Stimulated activated CD8-positive, alpha-beta memory T cell treated with anti-CD3 and anti-CD28 coated beads, Interleukin-12 subunit alpha, Interleukin-12 subunit beta, amount 100 ng/mL, for 4 hours (primary cell): Measurements from ENCODE around the gene OLFML1.

Experiments
- DNase-seq: peaks from one replicate; pipeline ENCODE4 v3.0.0-alpha.2; 2020; ENCODE audit warnings: low read depth

Gene OLFML1

DNA sequence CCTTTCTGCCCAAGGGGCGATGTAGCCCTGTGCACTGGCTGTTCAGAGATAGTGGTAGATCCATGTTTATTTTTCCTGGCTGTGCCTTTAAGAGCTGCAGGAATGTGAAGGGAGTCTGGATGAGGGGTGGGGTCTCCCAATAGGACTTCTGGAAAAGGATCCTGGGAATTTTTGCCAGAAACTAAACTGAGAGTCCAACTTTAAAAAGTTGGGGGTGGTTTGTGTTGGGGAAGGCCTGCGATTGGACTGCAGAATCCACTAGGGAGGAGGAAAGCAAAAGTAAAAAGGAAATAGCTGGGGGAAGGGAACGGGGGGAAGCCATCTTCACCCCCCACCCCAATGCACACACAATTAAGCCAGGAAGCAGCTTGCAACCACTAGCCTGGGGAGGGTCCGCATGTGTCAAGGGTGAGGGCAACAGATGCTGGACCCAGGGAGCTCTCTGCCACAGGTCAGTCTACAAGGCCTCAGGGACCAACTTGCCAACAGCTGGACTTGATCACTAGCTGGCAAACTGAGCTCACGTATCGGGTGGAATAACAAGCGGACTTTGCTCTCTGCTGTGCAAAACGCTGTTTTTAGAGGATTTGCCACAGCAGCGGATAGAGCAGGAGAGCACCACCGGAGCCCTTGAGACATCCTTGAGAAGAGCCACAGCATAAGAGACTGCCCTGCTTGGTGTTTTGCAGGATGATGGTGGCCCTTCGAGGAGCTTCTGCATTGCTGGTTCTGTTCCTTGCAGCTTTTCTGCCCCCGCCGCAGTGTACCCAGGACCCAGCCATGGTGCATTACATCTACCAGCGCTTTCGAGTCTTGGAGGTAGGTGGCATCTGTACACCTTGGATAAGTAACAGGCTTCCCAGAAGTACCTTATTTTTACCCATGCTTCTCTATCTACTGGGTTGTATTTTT is at the start of gene OLFML1:
OLFML1 (plus strand) TSS at position 321 of the 912 bp plus-strand sequence; CDS start at position 691, 370 bp downstream.
- no peak for DNase-seq

DNA sequence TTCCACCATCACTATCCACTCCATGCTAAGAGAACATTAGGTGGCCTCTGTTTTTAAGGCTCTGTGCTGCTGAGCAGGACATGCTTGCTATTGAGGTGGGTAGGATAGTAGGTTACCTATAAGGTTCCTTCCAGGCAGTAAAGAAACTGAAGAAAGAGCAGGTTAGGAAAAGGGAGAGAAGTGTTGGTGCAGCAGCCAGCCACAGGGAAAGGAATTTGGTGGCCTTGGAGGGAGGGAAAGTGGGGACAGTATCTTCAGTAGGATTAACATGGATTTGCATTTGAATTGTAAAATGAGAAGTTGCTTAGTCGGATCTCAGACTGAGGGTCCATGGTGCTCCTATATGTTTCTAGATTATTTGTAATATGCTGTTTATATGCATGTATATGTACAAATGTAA is 49.2 kb upstream of the OLFML1 start:
- no peak for DNase-seq

DNA sequence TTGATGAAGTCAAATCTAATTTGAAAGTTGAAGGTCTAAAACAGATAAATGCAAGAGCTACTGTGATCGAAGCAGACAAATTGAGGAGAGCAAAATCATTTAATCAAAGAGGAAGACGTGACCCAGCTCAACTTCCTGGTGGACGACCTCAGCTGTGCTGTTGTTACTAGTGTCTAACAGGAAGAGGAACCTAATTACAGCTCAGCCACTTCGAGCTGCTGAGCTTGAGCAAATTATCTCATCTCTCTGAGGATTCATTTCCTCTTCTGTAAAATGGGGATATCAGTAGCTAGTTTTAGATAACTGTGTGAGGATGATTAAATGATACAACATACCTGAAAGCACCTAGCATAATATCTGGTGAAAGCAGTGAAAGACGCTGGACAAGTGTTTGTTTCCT is 48.6 kb upstream of the OLFML1 start:
- DNase-seq: no peak

DNA sequence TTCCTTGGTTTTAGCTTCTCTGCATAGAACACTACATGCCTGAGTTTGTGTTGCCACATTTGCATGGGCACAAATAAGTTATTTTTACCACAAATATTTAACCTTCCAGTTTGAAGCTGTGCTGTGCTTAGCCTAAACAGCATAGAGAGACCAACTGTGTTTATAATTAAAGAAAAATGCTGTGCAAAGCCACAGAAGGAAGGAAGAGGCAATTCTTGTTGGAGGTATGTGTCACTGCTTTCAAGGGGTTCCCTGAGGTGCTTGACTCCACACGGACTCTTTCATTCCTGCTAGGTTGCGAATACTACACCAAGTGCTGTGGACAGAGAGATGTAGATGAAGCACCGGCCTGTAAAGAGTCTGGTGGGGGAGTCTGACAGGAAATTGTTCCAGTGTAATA is 47.6 kb upstream of the OLFML1 start:
- no peak for DNase-seq

DNA sequence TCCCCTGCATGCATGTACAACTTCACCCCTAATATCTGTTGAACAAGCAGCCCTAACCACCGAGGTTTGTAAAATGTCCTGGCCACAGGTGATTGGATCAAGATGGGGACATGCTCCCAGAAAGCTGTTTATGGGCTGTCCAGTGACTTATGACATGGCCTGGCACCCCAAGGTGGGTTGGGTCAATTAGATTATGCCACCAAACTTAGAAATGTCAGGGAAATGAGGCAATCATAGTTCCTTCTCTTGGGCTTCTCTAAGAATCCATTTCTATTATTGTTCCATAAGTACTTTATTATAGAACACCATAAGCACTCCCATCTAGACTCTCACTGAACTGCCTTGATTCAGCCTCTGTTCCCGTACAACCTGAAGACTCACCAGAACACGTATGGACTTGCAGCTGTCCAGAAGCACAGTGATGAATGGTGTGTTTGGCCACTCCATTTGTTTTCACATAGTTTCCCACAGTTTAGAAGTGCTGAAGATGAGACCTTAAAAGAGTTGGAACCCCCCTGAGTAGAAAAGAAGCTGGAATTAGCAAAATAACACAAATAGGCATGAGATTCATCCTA is 45.5 kb upstream of the OLFML1 start:
- DNase-seq: no peak

DNA sequence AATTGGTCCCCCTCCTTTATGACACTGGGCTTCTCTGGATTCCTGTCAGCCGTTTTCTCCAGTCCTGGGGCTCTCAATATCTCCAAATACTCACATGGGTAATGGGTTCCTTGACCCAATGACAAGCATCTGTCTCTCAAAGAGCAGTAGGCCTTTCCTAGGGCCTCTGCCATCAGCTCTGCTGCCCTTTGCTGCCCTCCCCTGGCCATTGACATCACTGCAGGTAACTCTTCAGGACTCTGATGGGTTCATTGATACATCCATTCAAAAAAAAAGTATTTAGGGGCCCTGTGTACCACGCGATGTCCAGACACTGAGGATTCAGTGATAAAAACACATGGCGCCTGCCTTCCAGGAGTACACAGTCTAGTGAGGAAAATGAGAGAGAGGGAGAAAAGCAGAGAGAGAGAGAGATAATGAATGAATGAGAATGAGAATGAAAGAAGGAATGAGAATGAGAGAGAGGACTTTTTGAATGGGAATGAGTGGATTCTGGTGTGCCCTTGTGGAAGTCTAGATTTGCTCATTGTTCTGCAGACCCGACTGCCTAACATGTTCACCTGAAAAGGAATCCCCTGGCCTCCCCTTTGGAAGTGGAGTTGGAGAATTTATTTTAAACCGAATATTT is 42.6 kb upstream of the OLFML1 start:
- peak; percentile 11 for DNase-seq

DNA sequence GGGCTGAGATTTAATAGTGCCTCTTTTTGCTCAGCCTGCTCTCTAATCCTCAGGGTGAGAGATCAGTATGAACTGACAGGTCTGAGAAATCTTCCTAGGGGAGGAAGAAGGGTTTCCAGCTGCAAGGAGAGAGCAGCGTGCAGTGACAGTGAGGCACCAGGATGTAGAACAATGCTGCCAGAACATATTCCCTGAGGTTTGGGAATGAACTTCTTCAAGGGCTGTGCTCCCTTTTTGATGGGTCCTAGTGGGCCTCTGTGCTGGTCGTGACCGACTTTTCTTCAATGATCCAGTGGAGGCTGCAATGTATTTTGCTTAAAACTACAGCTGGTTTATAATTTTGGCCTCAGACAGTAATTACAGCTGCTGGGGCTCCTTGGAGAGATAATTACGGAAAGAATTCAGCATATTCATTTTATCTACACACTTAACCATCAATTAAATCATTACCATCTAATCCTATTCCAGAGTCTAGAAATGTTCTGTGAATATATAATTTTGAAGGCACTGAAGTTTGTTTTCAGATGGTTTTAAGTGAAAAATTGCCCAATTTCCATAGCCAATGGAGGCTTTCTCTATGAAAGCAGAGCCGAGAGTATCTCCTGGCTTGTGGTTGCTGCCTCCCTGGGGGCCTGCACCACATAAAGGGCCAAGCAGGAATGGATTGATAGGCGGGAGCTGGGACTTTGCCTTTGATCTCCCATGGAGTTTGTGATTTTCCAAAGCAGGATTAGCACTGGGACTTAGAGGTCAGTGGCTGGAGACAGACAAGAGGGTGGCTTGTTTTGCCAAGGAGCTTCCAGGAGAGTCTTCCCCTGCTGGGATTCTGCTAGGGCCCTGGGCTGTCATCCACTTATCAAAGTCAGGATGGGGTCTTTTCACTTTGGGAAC is 41.0 kb upstream of the OLFML1 start:
- no peak for DNase-seq

DNA sequence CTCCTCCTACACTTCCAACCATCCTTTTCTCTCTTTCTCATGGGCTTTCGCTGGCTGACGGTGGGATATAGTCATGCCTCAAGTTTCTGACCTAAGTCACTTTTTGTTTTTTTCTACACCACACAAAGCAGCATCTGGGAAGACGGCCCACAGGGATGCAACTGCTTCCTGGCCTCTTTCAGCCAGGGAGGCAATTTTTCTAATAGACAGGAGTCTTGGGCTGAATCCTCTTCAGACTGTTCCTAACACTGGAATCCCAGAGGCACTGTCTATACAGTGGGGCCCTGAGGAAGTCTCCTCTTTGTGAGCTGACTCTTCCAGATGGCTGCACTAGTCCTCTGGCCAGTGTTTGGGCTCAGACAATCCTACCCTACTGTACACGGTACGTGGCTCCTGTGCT is 39.7 kb upstream of the OLFML1 start:
- no peak for DNase-seq

DNA sequence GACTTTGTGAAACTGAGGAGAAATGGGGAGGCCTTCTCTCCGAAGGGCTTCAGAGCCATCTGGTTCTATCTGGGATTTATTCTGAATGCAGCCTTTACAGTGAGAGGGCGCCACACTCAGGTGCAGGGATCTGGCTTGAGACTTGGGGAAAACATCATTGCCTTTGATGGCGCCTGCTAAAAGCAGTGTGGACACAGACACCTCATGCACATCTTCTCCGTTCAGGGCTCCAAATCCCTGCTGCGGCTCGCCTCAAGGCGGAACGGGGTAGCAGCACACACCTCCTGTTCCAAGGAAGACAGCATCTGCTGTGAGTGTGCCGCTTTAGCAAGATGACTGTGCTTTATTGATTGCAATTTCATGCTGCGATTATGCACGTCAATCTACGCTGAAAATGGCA is 37.1 kb upstream of the OLFML1 start:
- no peak for DNase-seq

DNA sequence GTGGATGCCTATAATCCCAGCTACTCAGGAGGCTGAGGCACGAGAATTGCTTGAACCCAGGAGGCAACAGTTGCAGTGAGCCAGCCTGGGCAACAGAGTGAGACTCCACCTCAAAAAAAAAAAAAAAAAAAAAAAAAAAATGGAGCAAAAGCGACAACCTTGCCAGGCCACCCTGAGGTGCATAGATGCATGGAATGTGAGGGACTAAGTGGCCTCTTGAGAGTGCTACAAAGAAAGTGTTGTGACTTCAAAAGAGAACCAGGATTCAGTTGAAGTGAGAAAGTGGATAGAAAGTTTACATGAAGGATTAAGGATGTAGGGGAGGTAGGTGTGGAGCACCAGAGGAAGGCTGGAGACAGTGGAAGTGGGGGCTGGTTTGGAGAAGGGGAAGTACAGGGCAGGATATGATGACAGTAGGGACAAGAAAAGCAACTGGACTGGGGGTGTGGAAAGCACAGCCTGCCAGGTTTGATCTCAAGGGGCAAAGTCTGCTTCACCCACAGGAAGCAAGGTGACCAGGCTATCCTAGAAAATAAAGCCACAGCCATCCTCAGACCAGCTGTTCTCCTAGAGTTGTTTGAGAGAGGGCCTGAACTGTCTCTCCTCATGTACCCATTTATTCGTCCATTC is 36.0 kb upstream of the OLFML1 start:
- DNase-seq: no peak

DNA sequence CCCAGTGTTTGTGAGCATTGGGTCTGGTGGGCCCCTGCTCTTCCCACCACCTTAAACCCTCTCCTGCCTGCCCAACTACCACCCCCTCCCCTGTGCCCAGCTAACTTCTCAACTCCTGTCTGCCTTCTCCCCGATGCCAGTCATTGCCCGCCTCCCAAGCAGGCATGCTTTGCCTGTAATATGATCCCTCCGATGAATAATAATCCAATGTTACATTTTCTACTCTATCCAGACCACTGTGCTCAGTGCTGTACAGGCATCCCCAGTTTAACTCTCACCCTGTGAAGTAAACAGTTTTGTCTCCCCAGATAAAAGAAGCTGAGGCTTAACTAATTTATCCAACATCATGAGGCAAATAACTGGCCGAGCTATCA is 35.5 kb upstream of the OLFML1 start:
- DNase-seq: no peak

DNA sequence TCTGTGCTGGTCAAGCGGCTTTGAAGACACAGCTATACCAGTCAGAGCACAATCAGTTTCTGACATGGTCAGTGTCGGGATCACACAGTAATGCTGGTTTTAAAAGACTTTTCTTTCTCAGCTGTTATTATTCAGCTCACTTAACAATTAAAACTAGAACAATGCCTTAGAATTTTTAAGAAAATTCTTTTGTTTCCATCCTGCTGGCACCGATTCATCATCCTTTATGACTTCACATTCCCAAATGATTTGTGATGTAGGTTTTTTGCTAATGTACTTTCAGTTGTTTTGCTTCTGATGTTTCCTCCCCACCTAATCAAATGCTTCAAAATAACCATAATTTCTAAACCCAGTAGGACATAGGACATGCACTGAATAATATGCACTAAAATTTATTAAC is 34.5 kb upstream of the OLFML1 start:
- DNase-seq: no peak

DNA sequence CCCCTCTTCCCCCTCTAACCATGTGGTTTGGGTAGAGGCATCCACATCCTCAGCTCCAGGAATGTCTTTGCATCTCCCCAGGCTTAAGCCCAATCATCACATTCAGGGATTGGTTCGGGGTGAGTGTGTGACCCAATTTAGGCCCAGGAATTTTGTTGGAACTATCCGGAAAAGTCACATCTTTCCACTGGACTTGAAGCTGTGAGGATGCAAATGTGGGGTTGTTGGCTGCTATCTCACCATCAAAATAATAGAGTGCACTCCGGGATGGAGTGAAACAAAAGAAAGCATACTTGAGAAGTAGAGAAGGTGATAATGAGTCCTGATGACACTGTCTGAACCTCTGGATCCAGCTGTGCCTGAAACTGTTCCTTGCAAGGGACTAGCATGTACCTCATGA is 33.8 kb upstream of the OLFML1 start:
- DNase-seq: no peak

DNA sequence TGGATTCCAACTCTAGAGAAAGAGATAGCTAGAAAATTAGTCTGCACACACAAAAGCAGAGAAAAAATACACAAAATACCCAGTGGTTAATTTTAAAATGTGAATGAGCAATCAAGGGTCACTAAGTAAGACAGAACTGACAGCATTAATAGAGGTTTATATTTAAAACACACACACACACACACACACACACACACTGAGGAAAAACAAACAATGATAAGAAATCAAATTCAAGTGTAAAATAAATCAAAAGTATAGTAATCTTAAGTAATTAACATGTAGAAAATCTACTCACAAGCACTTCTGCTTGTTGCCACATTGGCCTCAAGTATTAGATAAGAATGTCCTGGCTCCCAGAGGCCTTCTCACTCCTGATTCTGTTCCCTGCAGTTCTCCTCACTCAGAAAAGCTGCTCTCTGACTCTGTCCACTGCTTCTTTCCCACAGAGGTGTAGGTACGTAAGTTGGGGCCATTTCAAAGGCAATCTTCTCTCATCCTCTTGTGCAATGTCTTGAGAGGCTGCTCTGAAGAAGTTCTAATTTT is 33.3 kb upstream of the OLFML1 start:
- DNase-seq: no peak

DNA sequence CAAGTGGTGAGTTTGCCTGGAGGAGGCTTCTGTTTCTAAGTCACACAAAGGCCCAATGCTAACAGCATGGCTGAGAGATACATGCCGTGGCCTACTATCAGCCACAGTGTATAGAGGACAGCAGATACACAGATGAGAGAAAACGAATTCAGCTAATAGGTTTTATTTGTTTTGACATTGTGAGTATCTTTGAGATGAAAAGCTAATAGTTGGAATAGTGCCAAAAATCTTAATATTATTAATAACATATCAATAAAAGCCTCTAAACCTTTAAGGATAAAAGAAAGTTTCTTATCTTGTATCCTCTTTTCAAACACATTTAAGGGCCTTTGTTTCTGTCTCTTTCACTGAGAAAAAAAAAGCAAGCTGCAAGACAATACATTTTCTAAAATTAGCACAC is 30.5 kb upstream of the OLFML1 start:
- no peak for DNase-seq

DNA sequence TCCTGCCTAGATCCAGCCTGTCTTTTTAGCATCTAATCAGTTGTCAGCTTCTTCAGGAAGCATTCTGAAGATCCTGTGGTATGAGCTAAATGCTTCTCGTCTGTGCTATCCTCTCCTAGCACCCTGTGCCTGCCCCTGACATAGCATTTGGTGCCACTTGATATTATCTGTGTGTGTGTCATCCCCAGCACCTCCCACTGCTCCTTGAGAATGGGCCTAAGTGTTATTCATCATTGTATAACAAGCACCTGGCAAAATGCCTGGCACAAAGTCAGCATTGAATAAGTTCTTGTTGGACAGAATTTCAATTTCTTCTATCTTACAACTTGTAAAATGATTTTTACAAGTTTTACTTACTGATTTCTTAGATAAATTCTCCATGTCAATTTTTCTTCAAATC is 28.1 kb upstream of the OLFML1 start:
- DNase-seq: no peak

DNA sequence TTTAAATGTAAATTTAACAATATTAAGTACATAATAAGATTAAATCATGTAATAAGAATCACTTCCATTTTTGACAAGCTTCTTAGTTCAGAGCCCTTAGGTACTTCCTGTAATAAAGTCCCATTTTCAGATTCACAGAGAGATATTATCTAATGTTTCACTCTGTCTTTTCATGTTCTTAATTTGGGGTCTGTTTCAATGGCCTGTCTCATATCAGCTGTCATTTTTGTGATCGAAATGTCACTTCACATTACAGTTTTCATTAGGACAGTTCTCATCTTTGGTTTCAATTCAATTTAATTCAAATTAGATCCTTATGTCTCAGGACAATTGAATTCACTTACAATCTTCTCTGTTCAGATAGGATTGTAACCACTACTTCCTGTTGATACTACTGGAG is 22.6 kb upstream of the OLFML1 start:
- no peak for DNase-seq

DNA sequence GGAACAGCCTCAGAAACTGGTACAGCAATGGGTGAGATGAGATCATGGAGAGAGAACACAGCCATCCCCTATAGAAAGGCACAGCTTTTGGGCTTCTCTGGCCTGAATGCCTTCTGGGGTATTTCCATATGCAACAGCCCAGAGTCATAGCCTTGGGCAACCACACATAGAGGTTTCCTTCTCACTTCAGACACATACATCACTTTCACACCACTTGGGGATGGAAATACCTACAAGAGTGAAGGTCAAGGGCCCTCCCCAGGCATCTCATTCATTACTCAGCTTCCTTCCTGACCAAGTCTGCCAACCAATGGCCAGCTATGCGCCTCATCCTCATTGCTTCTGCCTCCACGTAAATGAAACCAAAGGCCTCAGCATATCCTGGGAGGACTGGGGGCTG is 17.7 kb upstream of the OLFML1 start:
- no peak for DNase-seq

DNA sequence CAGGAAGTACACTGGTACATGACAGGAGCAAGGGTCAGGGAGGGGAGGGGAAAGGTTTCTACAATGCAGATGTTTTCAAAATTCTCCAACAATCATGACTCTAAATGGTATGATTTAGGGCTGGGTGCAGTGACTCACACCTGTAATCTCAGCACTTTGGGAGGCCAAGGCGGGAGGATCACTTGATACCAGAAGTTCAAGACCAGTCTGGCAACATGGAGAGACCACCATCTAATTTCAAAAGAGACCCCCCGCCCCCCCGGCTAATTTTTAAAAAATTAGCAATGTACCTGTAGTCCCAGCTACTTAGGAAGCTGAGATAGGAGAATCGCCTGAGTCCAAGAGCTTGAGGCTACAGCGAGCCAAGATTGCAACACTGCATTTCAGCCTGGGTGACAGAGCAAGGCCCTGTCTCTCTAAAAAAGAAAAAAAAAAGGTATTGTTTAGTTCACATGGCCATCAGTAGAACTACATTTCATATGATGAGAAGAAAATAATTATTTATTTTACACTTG is 15.9 kb upstream of the OLFML1 start:
- DNase-seq: no peak

DNA sequence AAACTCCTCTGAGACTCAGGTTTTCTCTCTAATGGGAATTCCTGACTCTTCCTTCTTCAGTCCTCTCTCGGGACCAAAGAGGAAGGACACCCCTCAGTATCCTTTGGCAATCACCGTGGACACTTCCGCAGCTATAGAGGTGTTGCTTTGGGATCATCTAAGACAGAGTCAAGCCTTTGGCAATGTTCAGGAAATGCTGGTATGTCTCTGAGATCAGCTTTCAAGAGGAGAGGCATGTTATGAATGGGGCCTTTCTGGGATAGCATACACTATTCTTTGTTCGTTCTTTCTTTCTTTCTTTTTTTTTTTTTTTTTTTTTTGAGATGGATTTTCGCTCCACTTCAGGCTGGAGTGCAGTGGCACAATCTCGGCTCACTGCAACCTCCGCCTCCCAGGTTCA is 14.2 kb upstream of the OLFML1 start:
- DNase-seq: no peak

DNA sequence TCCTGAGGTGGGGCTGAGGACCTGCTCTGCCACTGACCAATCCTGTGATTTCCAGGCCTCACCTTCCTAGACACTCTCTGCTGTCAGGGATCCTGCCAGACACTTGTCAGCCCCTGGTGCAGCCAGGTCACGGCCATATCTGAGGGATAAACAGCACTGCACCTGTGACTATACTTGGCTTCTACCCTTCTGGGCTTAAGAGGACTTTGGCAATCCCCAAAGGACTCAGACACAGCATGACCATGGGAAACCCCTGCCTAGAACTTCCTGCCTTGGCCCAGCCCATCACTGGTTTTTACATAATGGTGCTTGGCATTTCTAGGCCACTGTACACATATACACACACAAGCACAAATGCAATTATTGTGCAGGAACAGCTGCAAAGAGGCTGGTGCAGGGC is 11.6 kb upstream of the OLFML1 start:
- DNase-seq: no peak
